Body of pancreas (tissue), 4 donors: ENCODE data around the gene CACNA2D3. TPM values are rescaled to one million over a fixed set of nuclear protein-coding genes. Genes with fewer than 3 reads are reported as not detected.

ENCODE experiments used
- ATAC-seq: fragments of 150-250 bp; one replicate; pipeline ENCODE4 v1.9.1; 2016
- DNase-seq, 4 donors: peaks; one replicate each; pipeline ENCODE4 v3.0.0-alpha.2; 2019
- H3K27ac ChIP-seq, 4 donors: fragments of 200-600 bp; sonication (generic); 1 replicate in 3 of 4; 2 replicates in 1 of 4; pipeline versions ENCODE4 v1.5.1 to v1.6.1; 2016 to 2019; ENCODE audit warnings: mild to moderate bottlenecking in 1 of 4, mixed read lengths in 1 of 4, moderate library complexity in 1 of 4
- H3K27me3 ChIP-seq, 2 donors: fragments of 200-600 bp; sonication (generic); one replicate each; pipeline ENCODE4 v1.6.0; 2016; ENCODE audit warnings: mild to moderate bottlenecking in 1 of 2
- H3K36me3 ChIP-seq, 2 donors: fragments of 200-600 bp; sonication (generic); replicated peaks in 1 of 2; 2 replicates each; pipeline ENCODE4 v1.5.1; 2016; ENCODE audit warnings: low read depth in 2 of 2; ENCODE audit not compliant: insufficient read depth in 1 of 2
- H3K4me1 ChIP-seq: fragments of 200-600 bp; sonication (generic); one replicate; pipeline ENCODE4 v1.6.0; 2016
- H3K4me3 ChIP-seq, 2 donors: fragments of 200-600 bp; sonication (generic); 1 replicate in 1 of 2; 2 replicates in 1 of 2; pipeline ENCODE4 v1.5.1; 2016 to 2019
- H3K9me3 ChIP-seq, 3 donors: fragments of 200-600 bp; sonication (generic); 1 replicate in 2 of 3; 2 replicates in 1 of 3; pipeline ENCODE4 v1.5.1; 2016
- CTCF ChIP-seq, 7 experiments: fragments of 450-650 bp in 4 of 7; fragments of 200-600 bp in 3 of 7; sonication (generic) in 3 of 7; IDR thresholded peaks; one replicate each; pipeline ENCODE4 v1.5.1; 2016 to 2019; ENCODE audit warnings: antibody characterized with exemption in 7 of 7
- POLR2A ChIP-seq, 3 donors: fragments of 450-650 bp; IDR thresholded peaks; one replicate each; pipeline ENCODE4 v1.6.1; 2016; ENCODE audit warnings: antibody characterized with exemption in 3 of 3, mild to moderate bottlenecking in 2 of 3
- WGBS, 2 donors: methylation state at CpG; one replicate each; pipeline ENCODE4 v1.1.5; 2017; 5-methylcytosine and 5-hydroxymethylcytosine counted together
- intact Hi-C: fragments of 100-400 bp; cut with DNase I; formaldehyde crosslinking; loops from one replicate; pipeline ENCODE4 v1.15.1; 2023
- total RNA-seq, 2 donors: library from RNA; depleted of rRNA; stranded (reverse); fragments of >200 nt; gene quantifications; one replicate each; pipeline ENCODE4 v1.1.0, GENCODE V29; 2016

The CACNA2D3 gene
- total RNA-seq, 2 donors from 2014 or later = not detected

GRCh38 chr3:55000953-55001352, 878.6 kb downstream of the CACNA2D3 start:
- Histone ChIP-seq H3K9me3 (no peaks in the 10 kb centered on the region), H3K27ac (no peak overlapping the region), H3K4me1 (no peaks in the 10 kb centered on the region), H3K4me3 (no peak overlapping the region), H3K27me3 (no peaks in the 10 kb centered on the region), H3K36me3 (no peaks in the 10 kb centered on the region)
- ATAC-seq (no peak), DNase-seq (no peak)
- 79 to 84% methylated on average over 4 of the region's 4 CpGs for WGBS, 2 donors
- TF ChIP-seq CTCF (IDR thresholded peaks at IDR 0.05) (no peak), POLR2A (IDR thresholded peaks at IDR 0.05) (no peak)
- intact Hi-C loops = no loop called here

GRCh38 chr3:55002416-55002930, 880.1 kb downstream of the CACNA2D3 start:
- H3K9me3 ChIP-seq = no peaks in the 10 kb centered on the region
- no peak overlapping the region for H3K4me3 ChIP-seq
- no peaks in the 10 kb centered on the region for H3K36me3 ChIP-seq
- ATAC-seq = no peak
- H3K27ac ChIP-seq = no peak overlapping the region
- no peaks in the 10 kb centered on the region for H3K27me3 ChIP-seq
- 60 to 67% methylated on average over 9 of the region's 9 CpGs for WGBS, 2 donors
- intact Hi-C loops = no loop called here
- H3K4me1 ChIP-seq = no peaks in the 10 kb centered on the region
- TF ChIP-seq CTCF (IDR thresholded peaks at IDR 0.05) (no peak), POLR2A (IDR thresholded peaks at IDR 0.05) (no peak)
- no peak for DNase-seq

- no peaks in the 10 kb centered on the region for H3K27me3 ChIP-seq
- DNase-seq (no peak), ATAC-seq (no peak)
- no peak overlapping the region for H3K4me3 ChIP-seq
- no peak for TF ChIP-seq CTCF (IDR thresholded peaks at IDR 0.05)
- no peak for TF ChIP-seq POLR2A (IDR thresholded peaks at IDR 0.05)
- H3K9me3 ChIP-seq = no peaks in the 10 kb centered on the region
- H3K4me1 ChIP-seq = no peaks in the 10 kb centered on the region
- H3K27ac ChIP-seq = no peak overlapping the region
- H3K36me3 ChIP-seq = no peaks in the 10 kb centered on the region
- WGBS, 2 donors = 36 to 52% methylated on average over 8 of the region's 8 CpGs
- intact Hi-C loops = no loop called here
These were observed 883.9 kb downstream of the CACNA2D3 start for GRCh38 chr3:55006244-55006676.

GRCh38 chr3:55007971-55008370, 885.6 kb downstream of the CACNA2D3 start:
- no peak for ATAC-seq
- TF ChIP-seq POLR2A (IDR thresholded peaks at IDR 0.05) (no peak), CTCF (IDR thresholded peaks at IDR 0.05) (no peak)
- 57 to 61% methylated on average over 1 of the region's 1 CpG for WGBS, 2 donors
- Histone ChIP-seq H3K27ac (no peak overlapping the region), H3K9me3 (no peaks in the 10 kb centered on the region), H3K4me3 (no peak overlapping the region), H3K36me3 (no peaks in the 10 kb centered on the region), H3K4me1 (no peaks in the 10 kb centered on the region), H3K27me3 (no peaks in the 10 kb centered on the region)
- intact Hi-C loops = no loop called here
- DNase-seq = no peak

- 61 to 62% methylated on average over 4 of the region's 4 CpGs for WGBS, 2 donors
- Histone ChIP-seq H3K4me3 (no peak overlapping the region), H3K4me1 (no peaks in the 10 kb centered on the region), H3K27me3 (no peaks in the 10 kb centered on the region), H3K36me3 (no peaks in the 10 kb centered on the region), H3K9me3 (no peaks in the 10 kb centered on the region), H3K27ac (no peak overlapping the region)
- DNase-seq = no peak
- TF ChIP-seq POLR2A (IDR thresholded peaks at IDR 0.05) (no peak), CTCF (IDR thresholded peaks at IDR 0.05) (no peak)
- ATAC-seq = no peak
- intact Hi-C loops = no loop called here
These were observed 887.0 kb downstream of the CACNA2D3 start for GRCh38 chr3:55009372-55009771.
